Gastroesophageal sphincter (tissue), 4 donors: ENCODE data around the gene C6orf120. TPM values are rescaled to one million over a fixed set of nuclear protein-coding genes. Genes with fewer than 3 reads are reported as not detected.

Source experiments
- ATAC-seq: fragments of 150-250 bp; one replicate; pipeline ENCODE4 v1.9.1; 2016; ENCODE audit warnings: mild to moderate bottlenecking, moderate library complexity
- H3K27ac ChIP-seq, 4 donors: fragments of 200-600 bp; sonication (generic) in 3 of 4; 1 replicate in 3 of 4; 2 replicates in 1 of 4; pipeline ENCODE4 v1.5.1; 2016 to 2019
- H3K27me3 ChIP-seq: fragments of 200-600 bp; sonication (generic); one replicate; pipeline ENCODE4 v1.5.1; 2019
- H3K36me3 ChIP-seq, 2 donors: fragments of 200-600 bp; sonication (generic); one replicate each; pipeline ENCODE4 v1.5.1; 2019; ENCODE audit warnings: control low read depth in 1 of 2
- H3K4me1 ChIP-seq, 3 donors: fragments of 200-600 bp; sonication (generic); 1 replicate in 2 of 3; 2 replicates in 1 of 3; pipeline ENCODE4 v1.5.1; 2016 to 2019; ENCODE audit warnings: control low read depth in 2 of 3
- H3K4me3 ChIP-seq, 2 donors: fragments of 200-600 bp; sonication (generic); one replicate each; pipeline ENCODE4 v1.5.1; 2019; ENCODE audit warnings: mild to moderate bottlenecking in 1 of 2, moderate library complexity in 1 of 2
- H3K9me3 ChIP-seq, 3 donors: fragments of 200-600 bp; sonication (generic); one replicate each; pipeline ENCODE4 v1.5.1; 2017 to 2019; ENCODE audit warnings: control low read depth in 2 of 3
- CTCF ChIP-seq, 4 experiments: fragments of 200-600 bp in 2 of 4; fragments of 450-650 bp in 2 of 4; sonication (generic) in 1 of 4; IDR thresholded peaks; one replicate each; pipeline ENCODE4 v1.5.1; 2017 to 2019; ENCODE audit warnings: antibody characterized with exemption in 4 of 4, mild to moderate bottlenecking in 2 of 4, moderate library complexity in 2 of 4
- EP300 ChIP-seq: sonication (generic); formaldehyde crosslinking; IDR thresholded peaks from one replicate; pipeline ENCODE4 v1.6.1; 2017; ENCODE audit warnings: antibody characterized with exemption, mild to moderate bottlenecking
- POLR2A ChIP-seq, 2 donors: fragments of 450-650 bp; IDR thresholded peaks; one replicate each; pipeline ENCODE4 v1.6.1; 2017; ENCODE audit warnings: antibody characterized with exemption in 2 of 2, mild to moderate bottlenecking in 2 of 2, moderate library complexity in 1 of 2
- POLR2AphosphoS5 ChIP-seq: sonication (generic); formaldehyde crosslinking; IDR thresholded peaks from one replicate; pipeline ENCODE4 v1.6.1; 2017; ENCODE audit warnings: antibody characterized with exemption
- WGBS, 2 donors: methylation state at CpG; one replicate each; pipeline ENCODE4 v1.1.5; 2018; ENCODE audit warnings: low coverage in 1 of 2; 5-methylcytosine and 5-hydroxymethylcytosine counted together
- total RNA-seq, 4 donors: library from RNA; depleted of rRNA; stranded (reverse); fragments of >200 nt; gene quantifications; one replicate each; pipeline ENCODE4 v1.1.0, GENCODE V29; 2016

Gene C6orf120
- total RNA-seq, 4 donors from 2014 or later: 31.9 to 38.8 (median 35.4) TPM

DNA sequence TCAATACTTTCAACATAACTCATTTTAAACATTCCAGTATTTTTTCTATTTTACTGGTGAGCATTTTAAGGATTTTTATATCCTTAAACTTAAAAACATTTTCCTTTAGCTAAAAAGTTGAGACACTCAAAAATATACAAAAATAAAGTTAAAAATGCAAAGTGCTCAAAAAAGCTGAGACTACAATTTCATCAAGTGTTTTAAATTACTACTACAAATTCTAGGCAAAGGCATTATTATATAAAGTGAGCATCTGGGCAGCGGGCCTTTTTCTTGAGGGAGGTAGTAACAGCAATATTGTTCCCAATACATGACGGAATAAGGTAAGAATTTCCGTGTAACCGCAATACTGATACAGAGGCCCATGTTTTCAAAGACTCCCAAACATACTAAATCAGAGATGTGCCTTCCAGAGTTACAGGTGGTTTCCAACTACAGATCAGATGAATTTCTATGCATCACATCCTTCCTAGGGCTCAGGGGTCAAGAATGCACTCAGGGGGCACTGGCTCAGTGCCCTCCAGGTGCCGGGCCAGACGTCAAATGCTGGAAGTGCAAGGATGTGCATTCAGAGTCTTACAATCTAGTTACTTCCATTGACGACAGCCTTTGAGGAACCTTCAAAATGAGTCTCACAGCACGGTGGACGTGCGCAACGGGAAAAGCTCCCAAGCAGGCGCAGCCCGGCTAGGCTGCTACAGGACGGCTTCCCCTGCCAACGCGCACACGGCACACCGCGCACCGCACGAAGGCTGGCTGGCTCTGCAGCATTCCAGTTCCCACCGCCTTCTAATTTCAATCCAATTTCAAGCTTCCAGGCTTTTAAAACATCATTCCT is 20.7 kb downstream of the C6orf120 start:
- Histone ChIP-seq H3K4me1 (peaks cover 4 to 48% (median 9%) of the 10 kb centered on the region in 3 donors), H3K27me3 (no peaks in the 10 kb centered on the region), H3K4me3 (peak overlapping the region; percentile 84 to 94), H3K9me3 (no peaks in the 10 kb centered on the region), H3K27ac (peak overlapping the region; percentile 82 to 99 (median 98)), H3K36me3 (peaks cover 0 to 4% of the 10 kb centered on the region in 2 donors)
- ATAC-seq: peak; percentile 31
- WGBS, 2 donors: 0 to 1% methylated on average over 6 to 22 of the region's 22 CpGs
- TF ChIP-seq CTCF (IDR thresholded peaks at IDR 0.05): no peak
- no peak for TF ChIP-seq EP300
- TF ChIP-seq POLR2A (IDR thresholded peaks at IDR 0.05): no peak
- TF ChIP-seq POLR2AphosphoS5: no peak

DNA sequence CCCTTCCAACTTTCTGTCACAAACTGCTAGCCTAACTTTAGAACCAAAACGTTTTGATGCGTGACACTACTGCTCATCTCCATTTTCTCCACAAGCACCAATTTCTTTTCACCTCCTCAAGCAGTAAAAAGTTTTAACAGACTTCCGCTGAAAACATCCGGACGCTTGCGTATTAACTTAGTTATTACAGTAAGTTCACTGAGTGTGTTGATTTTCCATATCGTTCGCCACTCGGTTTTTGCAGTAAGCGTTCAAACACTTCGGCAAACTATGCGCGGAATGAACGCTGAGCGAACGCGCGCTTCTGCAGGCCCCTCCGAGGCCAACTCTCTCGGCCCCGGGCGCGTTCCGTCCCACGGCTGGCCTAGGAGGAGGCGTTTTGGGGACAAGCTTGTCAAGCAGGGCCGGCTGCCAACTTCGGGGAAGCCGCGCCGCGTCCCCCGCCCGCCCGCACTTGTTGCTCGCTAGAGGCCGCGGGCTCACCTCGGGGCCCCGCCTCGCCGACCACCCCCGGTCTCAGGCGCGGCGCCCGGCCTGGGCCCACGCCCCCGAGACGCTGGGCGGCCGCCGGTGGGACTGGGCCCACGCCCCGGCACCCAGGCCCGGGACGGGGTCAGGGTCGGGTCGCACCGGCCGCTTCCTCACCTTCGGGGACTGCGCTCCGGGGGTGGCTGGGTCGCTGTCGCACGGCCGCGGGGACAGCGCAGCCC is 21.4 kb downstream of the C6orf120 start:
- Histone ChIP-seq H3K9me3 (no peaks in the 10 kb centered on the region), H3K4me1 (peaks cover 4 to 46% (median 9%) of the 10 kb centered on the region in 3 donors), H3K27ac (peak overlapping the region; percentile 82 to 99 (median 98)), H3K27me3 (no peaks in the 10 kb centered on the region), H3K4me3 (peak overlapping the region; percentile 84 to 94), H3K36me3 (peaks cover 0 to under 1% of the 10 kb centered on the region in 2 donors)
- TF ChIP-seq CTCF (IDR thresholded peaks at IDR 0.05): peak in 1 of 4 experiments; percentile 4
- peak; percentile 48 for TF ChIP-seq POLR2AphosphoS5
- peak; percentile 25 to 47 for TF ChIP-seq POLR2A (IDR thresholded peaks at IDR 0.05)
- TF ChIP-seq EP300: no peak
- ATAC-seq: peak; percentile 57
- 0 to 3% methylated on average over 11 to 18 of the region's 70 CpGs for WGBS, 2 donors

DNA sequence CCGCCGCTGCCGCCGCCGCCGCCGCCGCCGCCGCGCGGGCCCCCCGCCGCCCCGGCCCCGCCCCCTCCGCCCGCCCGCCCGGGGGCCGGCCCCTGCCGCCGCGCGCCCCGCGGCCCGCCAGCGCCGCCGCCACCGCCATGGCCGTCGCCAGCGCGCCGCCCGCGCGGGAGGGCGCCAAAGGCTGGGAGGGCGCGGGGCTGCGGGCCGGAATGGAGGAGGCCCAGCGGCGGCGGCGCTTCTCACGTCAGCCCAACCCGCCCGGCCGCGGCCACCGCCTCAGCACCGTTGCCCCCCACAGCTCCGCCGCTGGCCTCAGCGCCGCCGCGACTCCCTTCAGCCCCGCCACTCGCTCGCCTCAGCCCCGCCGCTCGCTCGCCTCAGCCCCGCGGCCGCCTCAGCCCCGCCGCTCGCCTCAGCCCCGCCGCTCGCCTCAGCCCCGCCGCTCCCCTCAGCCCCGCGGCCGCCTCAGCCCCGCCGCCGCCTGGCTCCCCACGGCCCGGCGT is 22.1 kb downstream of the C6orf120 start:
- 0% methylated on average over 5 of the region's 89 CpGs; no CpG with 5 or more reads in 1 of the 2 donors for WGBS, 2 donors
- Histone ChIP-seq H3K27ac (peak overlapping the region; percentile 82 to 99 (median 98)), H3K9me3 (no peaks in the 10 kb centered on the region), H3K36me3 (no peaks in the 10 kb centered on the region), H3K4me1 (peaks cover 4 to 42% (median 9%) of the 10 kb centered on the region in 3 donors), H3K27me3 (no peaks in the 10 kb centered on the region), H3K4me3 (peak overlapping the region; percentile 53 to 84)
- no peak for TF ChIP-seq CTCF (IDR thresholded peaks at IDR 0.05)
- no peak for TF ChIP-seq EP300
- no peak for TF ChIP-seq POLR2AphosphoS5
- TF ChIP-seq POLR2A (IDR thresholded peaks at IDR 0.05): peak in 1 of 2 donors; percentile 39
- peak; percentile 60 for ATAC-seq

DNA sequence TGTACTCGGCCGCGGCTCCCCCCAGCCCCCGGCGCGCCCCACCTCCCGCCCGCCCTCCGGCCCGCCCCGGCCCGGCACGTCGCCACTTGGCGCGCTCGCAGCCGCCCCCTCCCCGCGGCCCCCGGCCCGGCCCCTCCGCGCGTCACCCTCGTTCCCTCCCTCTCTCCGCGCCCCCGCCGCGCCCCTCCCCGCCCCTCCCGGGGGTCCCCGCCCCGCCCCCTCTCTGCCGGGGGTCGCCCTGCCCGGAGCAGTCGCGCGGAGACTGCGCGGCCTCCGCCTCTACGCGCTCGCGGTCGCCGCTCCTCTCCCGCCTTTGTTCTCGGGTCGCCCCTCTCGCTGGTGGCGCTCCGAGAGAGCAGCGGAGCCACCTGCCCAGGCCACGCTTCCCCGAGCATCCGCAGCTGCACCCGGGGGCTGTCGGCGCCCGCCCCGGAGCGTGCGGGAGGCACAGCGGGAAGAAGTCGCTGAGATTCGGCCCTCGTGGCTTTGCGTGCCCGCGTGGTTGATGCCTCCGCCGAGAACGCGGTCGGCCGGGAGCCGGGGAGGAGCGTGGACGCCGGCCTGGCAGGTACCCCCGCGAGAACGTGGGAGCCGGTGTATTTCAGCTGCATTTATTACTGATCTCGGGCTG is 22.7 kb downstream of the C6orf120 start, which contains the start of gene PHF10:
Gene PHF10 (minus strand): TSS at position 7 of the 631 bp plus-strand sequence. CDS start 569 bp downstream, outside the sequence.
- WGBS, 2 donors: 0% methylated on average over 1 of the region's 89 CpGs; no CpG with 5 or more reads in 1 of the 2 donors
- no peaks in the 10 kb centered on the region for H3K27me3 ChIP-seq
- H3K4me3 ChIP-seq: peak within 1 kb of the TSS; percentile 84 to 94
- peak within 1 kb of the TSS; percentile 82 to 99 (median 98) for H3K27ac ChIP-seq
- peaks cover 4 to 38% (median 9%) of the 10 kb centered on the region in 3 donors for H3K4me1 ChIP-seq
- peak; percentile 61 for ATAC-seq
- no peaks in the 10 kb centered on the region for H3K36me3 ChIP-seq
- H3K9me3 ChIP-seq: no peaks in the 10 kb centered on the region
- TF ChIP-seq POLR2A (IDR thresholded peaks at IDR 0.05): peak in 1 of 2 donors; percentile 8
- peak in 2 of 4 experiments; percentile 2 to 20 for TF ChIP-seq CTCF (IDR thresholded peaks at IDR 0.05)
- TF ChIP-seq EP300: no peak
